Stimulated activated CD8-positive, alpha-beta memory T cell treated with anti-CD3 and anti-CD28 coated beads, Interleukin-15, amount 100 ng/mL, for 48 hours (primary cell): ENCODE data around the gene ZAP70.
"Not testable (repeated sequence)": the region's sequence is repeated elsewhere in the genome, so short reads cannot be mapped to it uniquely, and the experiment has no call there.

Experiments
- DNase-seq, 2 donors: peaks; one replicate each; pipeline ENCODE4 v3.0.0-alpha.2; 2020; ENCODE audit warnings: low read depth in 2 of 2

Gene ZAP70

GRCh38 chr2:97698530-97698929 lies 14.8 kb upstream of the ZAP70 start:
- no peak for DNase-seq

- no peak for DNase-seq
These were observed 13.5 kb upstream of the ZAP70 start for GRCh38 chr2:97699765-97700444.

- no peak for DNase-seq
These were observed 12.2 kb upstream of the ZAP70 start for GRCh38 chr2:97701186-97701585.

- DNase-seq: no peak
These were observed 11.4 kb upstream of the ZAP70 start for GRCh38 chr2:97701851-97702465.

- DNase-seq: no peak
These were observed 10.5 kb upstream of the ZAP70 start for GRCh38 chr2:97702731-97703470.

- no peak for DNase-seq
These were observed 9.6 kb upstream of the ZAP70 start for GRCh38 chr2:97703741-97704140.

- DNase-seq: no peak
These were observed 8.4 kb upstream of the ZAP70 start for GRCh38 chr2:97704989-97705388.

GRCh38 chr2:97706112-97706511 lies 7.3 kb upstream of the ZAP70 start:
- DNase-seq: no peak

GRCh38 chr2:97706708-97707345 lies 6.5 kb upstream of the ZAP70 start:
- DNase-seq: no peak

GRCh38 chr2:97707362-97708047 lies 5.9 kb upstream of the ZAP70 start:
- no peak for DNase-seq

GRCh38 chr2:97708048-97708380 lies 5.4 kb upstream of the ZAP70 start:
- DNase-seq: no peak

- DNase-seq: no peak
These were observed 4.8 kb upstream of the ZAP70 start for GRCh38 chr2:97708608-97709007.

GRCh38 chr2:97711394-97711711 lies 2.0 kb upstream of the ZAP70 start:
- no peak for DNase-seq

GRCh38 chr2:97712175-97712574 lies 1.2 kb upstream of the ZAP70 start:
- not testable (repeated sequence) for DNase-seq

GRCh38 chr2:97712693-97713295 lies 582 bp upstream of the ZAP70 start:
- peak in 1 of 2 donors; percentile 49 for DNase-seq

- no peak for DNase-seq
These were observed 941 bp downstream of the ZAP70 start for GRCh38 chr2:97714084-97714949.

GRCh38 chr2:97714950-97715652 lies 1.7 kb downstream of the ZAP70 start:
- DNase-seq: no peak

- no peak for DNase-seq
These were observed 2.7 kb downstream of the ZAP70 start for GRCh38 chr2:97715951-97716694.
